Natural killer cell treated with Interleukin-12 subunit alpha and Interleukin-12 subunit beta and Interleukin-15 and Interleukin-18, amount 100 ng/mL, for 72 hours (primary cell): ENCODE data around the gene TXNIP. TPM values are rescaled to one million over a fixed set of nuclear protein-coding genes. Genes with fewer than 3 reads are reported as not detected.

ENCODE experiments used
- ATAC-seq, 2 donors: fragments of 150-1000 bp; cut with Tn5 transposase in 1 of 2; sonication (Bioruptor Pico), chemical (Tn5 transposase) in 1 of 2; 2 replicates each; pipeline ENCODE4 v1.10.0; 2021
- DNase-seq: peaks from one replicate; pipeline ENCODE4 v3.0.0; 2022; ENCODE audit warnings: low spot score
- H3K27ac Mint-ChIP-seq, 2 donors: 1 replicate in 1 of 2; 2 replicates in 1 of 2; pipeline ENCODE4 v1.8.0; 2022; ENCODE audit warnings: mixed read lengths in 2 of 2, mild to moderate bottlenecking in 1 of 2, moderate library complexity in 1 of 2
- H3K27me3 Mint-ChIP-seq, 2 donors: 1 replicate in 1 of 2; 2 replicates in 1 of 2; pipeline ENCODE4 v1.8.0; 2022; ENCODE audit warnings: mixed read lengths in 2 of 2
- H3K36me3 Mint-ChIP-seq: one replicate; pipeline ENCODE4 v1.8.0; 2022; ENCODE audit warnings: mixed read lengths
- H3K4me1 Mint-ChIP-seq, 2 donors: 1 replicate in 1 of 2; 2 replicates in 1 of 2; pipeline ENCODE4 v1.8.0; 2022; ENCODE audit warnings: low read depth in 2 of 2, mixed read lengths in 2 of 2, mild to moderate bottlenecking in 1 of 2
- H3K4me3 Mint-ChIP-seq: one replicate; pipeline ENCODE4 v1.8.0; 2022; ENCODE audit warnings: mixed read lengths
- H3K9me3 Mint-ChIP-seq: 2 replicates; pipeline ENCODE4 v1.8.0; 2022; ENCODE audit warnings: mixed read lengths
- total RNA-seq, 2 donors: library from RNA; stranded (reverse); gene quantifications; one replicate each; pipeline ENCODE4 v1.2.3, GENCODE V29; 2022

The TXNIP gene
- total RNA-seq, 2 donors from 2014 or later: 87.8 to 347 TPM

GRCh38 chr1:145975216-145975615 lies 21.2 kb downstream of the TXNIP start:
- peak overlapping the region; percentile 56 to 73 for H3K27ac Mint-ChIP-seq
- no peak overlapping the region for H3K4me3 Mint-ChIP-seq
- H3K27me3 Mint-ChIP-seq: no peaks in the 10 kb centered on the region

GRCh38 chr1:145974721-145975120 lies 21.7 kb downstream of the TXNIP start:
- Mint-ChIP-seq H3K9me3 (no peaks in the 10 kb centered on the region), H3K36me3 (no peaks in the 10 kb centered on the region), H3K27ac (peak overlapping the region; percentile 56 to 73), H3K4me3 (no peak overlapping the region), H3K4me1 (peaks cover 5 to 13% of the 10 kb centered on the region in 2 donors), H3K27me3 (no peaks in the 10 kb centered on the region)
- DNase-seq (no peak), ATAC-seq (no peak)

More at GRCh38 chr1:145975216-145975615, 21.2 kb downstream of the TXNIP start:
- Mint-ChIP-seq H3K36me3 (no peaks in the 10 kb centered on the region), H3K4me1 (peaks cover 3 to 13% of the 10 kb centered on the region in 2 donors), H3K9me3 (no peaks in the 10 kb centered on the region)
- DNase-seq (no peak), ATAC-seq (no peak)

GRCh38 chr1:145972580-145972979 lies 23.8 kb downstream of the TXNIP start:
- Mint-ChIP-seq H3K4me1 (peaks cover 6 to 13% of the 10 kb centered on the region in 2 donors), H3K9me3 (no peaks in the 10 kb centered on the region), H3K36me3 (peaks cover 4% of the 10 kb centered on the region), H3K27ac (peak overlapping the region in 1 of 2 donors; percentile 16), H3K4me3 (no peak overlapping the region), H3K27me3 (no peaks in the 10 kb centered on the region)
- ATAC-seq (no peak), DNase-seq (no peak)

- Mint-ChIP-seq H3K4me3 (no peak overlapping the region), H3K36me3 (peaks cover 8% of the 10 kb centered on the region)
- ATAC-seq: no peak
Measured at GRCh38 chr1:145967288-145967687, 29.1 kb downstream of the TXNIP start.

GRCh38 chr1:145965119-145965744 lies 31.1 kb downstream of the TXNIP start:
- no peak for ATAC-seq
- H3K4me1 Mint-ChIP-seq: peaks cover 44% of the 10 kb centered on the region in 2 donors
- peak overlapping the region; percentile 87 for H3K4me3 Mint-ChIP-seq
- peak overlapping the region; percentile 75 to 93 for H3K27ac Mint-ChIP-seq
- no peaks in the 10 kb centered on the region for H3K9me3 Mint-ChIP-seq
- no peak for DNase-seq
- no peaks in the 10 kb centered on the region for H3K27me3 Mint-ChIP-seq
- H3K36me3 Mint-ChIP-seq: peaks cover 8% of the 10 kb centered on the region

More at GRCh38 chr1:145967288-145967687, 29.1 kb downstream of the TXNIP start:
- no peak for DNase-seq
- Mint-ChIP-seq H3K27me3 (no peaks in the 10 kb centered on the region), H3K27ac (peak overlapping the region in 1 of 2 donors; percentile 16), H3K4me1 (peaks cover 27 to 30% of the 10 kb centered on the region in 2 donors), H3K9me3 (no peaks in the 10 kb centered on the region)

GRCh38 chr1:145964328-145965118 lies 31.9 kb downstream of the TXNIP start, which contains the start of the genes ANKRD34A and POLR3GL:
ANKRD34A (minus strand) TSS chr1:145964575; CDS start chr1:145961759, 2,816 bp downstream.
POLR3GL (plus strand) TSS chr1:145964690; CDS start chr1:145974866, 10,176 bp downstream.
- peaks cover 46 to 47% of the 10 kb centered on the region in 2 donors for H3K4me1 Mint-ChIP-seq
- H3K36me3 Mint-ChIP-seq: peaks cover 8% of the 10 kb centered on the region
- ATAC-seq: peak; percentile 94 to 96
- peak; percentile 95 for DNase-seq
- H3K4me3 Mint-ChIP-seq: peak within 1 kb of the TSS; percentile 87
- no peaks in the 10 kb centered on the region for H3K27me3 Mint-ChIP-seq
- H3K27ac Mint-ChIP-seq: peak within 1 kb of the TSS; percentile 75 to 93
- H3K9me3 Mint-ChIP-seq: no peaks in the 10 kb centered on the region

GRCh38 chr1:145963265-145964019 lies 32.9 kb downstream of the TXNIP start:
- no peaks in the 10 kb centered on the region for H3K27me3 Mint-ChIP-seq
- DNase-seq (no peak), ATAC-seq (no peak)
- H3K27ac Mint-ChIP-seq: peak overlapping the region; percentile 75 to 93
- H3K4me3 Mint-ChIP-seq: peak overlapping the region; percentile 87
- peaks cover 53 to 58% of the 10 kb centered on the region in 2 donors for H3K4me1 Mint-ChIP-seq
- H3K9me3 Mint-ChIP-seq: no peaks in the 10 kb centered on the region
- H3K36me3 Mint-ChIP-seq: peaks cover 8% of the 10 kb centered on the region

- peak; percentile 62 for DNase-seq
- ATAC-seq: no peak
- H3K4me1 Mint-ChIP-seq: peaks cover 57 to 64% of the 10 kb centered on the region in 2 donors
Measured at GRCh38 chr1:145962157-145963102, 33.9 kb downstream of the TXNIP start.

GRCh38 chr1:145961425-145962156 lies 34.8 kb downstream of the TXNIP start:
- ATAC-seq: no peak
- peak overlapping the region; percentile 54 to 75 for H3K27ac Mint-ChIP-seq
- peaks cover 64 to 71% of the 10 kb centered on the region in 2 donors for H3K4me1 Mint-ChIP-seq
- H3K9me3 Mint-ChIP-seq: no peaks in the 10 kb centered on the region
- H3K27me3 Mint-ChIP-seq: no peaks in the 10 kb centered on the region
- H3K36me3 Mint-ChIP-seq: no peaks in the 10 kb centered on the region
- H3K4me3 Mint-ChIP-seq: peak overlapping the region; percentile 87
- peak; percentile 63 for DNase-seq

More at GRCh38 chr1:145962157-145963102, 33.9 kb downstream of the TXNIP start:
- H3K27me3 Mint-ChIP-seq: no peaks in the 10 kb centered on the region
- H3K4me3 Mint-ChIP-seq: peak overlapping the region; percentile 87
- peaks cover 3% of the 10 kb centered on the region for H3K36me3 Mint-ChIP-seq
- no peaks in the 10 kb centered on the region for H3K9me3 Mint-ChIP-seq
- H3K27ac Mint-ChIP-seq: peak overlapping the region; percentile 75 to 93

GRCh38 chr1:145961109-145961424 lies 35.3 kb downstream of the TXNIP start:
- H3K36me3 Mint-ChIP-seq: no peaks in the 10 kb centered on the region
- H3K9me3 Mint-ChIP-seq: no peaks in the 10 kb centered on the region
- H3K27me3 Mint-ChIP-seq: no peaks in the 10 kb centered on the region
- H3K4me1 Mint-ChIP-seq: peaks cover 65 to 75% of the 10 kb centered on the region in 2 donors
- no peak for ATAC-seq
- DNase-seq: no peak
- H3K4me3 Mint-ChIP-seq: peak overlapping the region; percentile 87
- peak overlapping the region; percentile 75 to 93 for H3K27ac Mint-ChIP-seq

GRCh38 chr1:145960468-145961108 lies 35.8 kb downstream of the TXNIP start:
- Mint-ChIP-seq H3K4me1 (peaks cover 68 to 80% of the 10 kb centered on the region in 2 donors), H3K9me3 (no peaks in the 10 kb centered on the region), H3K27me3 (no peaks in the 10 kb centered on the region), H3K4me3 (peak overlapping the region; percentile 87), H3K36me3 (no peaks in the 10 kb centered on the region), H3K27ac (peak overlapping the region; percentile 75 to 93)
- DNase-seq (peak; percentile 82), ATAC-seq (peak; percentile 19 to 43)
